Measurements from ENCODE around the gene TNFRSF8. TPM values are rescaled to one million over a fixed set of nuclear protein-coding genes. Genes with fewer than 3 reads are reported as not detected.

TNFRSF8 gene
- total RNA-seq, 1 experiment from 2014 or later = 2.9 TPM

GRCh38 chr1:12152113-12152891, 89.2 kb downstream of the TNFRSF8 start:
- Histone ChIP-seq H2AFZ (ENCODE audit: low read length) (no peak overlapping the region), H4K20me1 (ENCODE audit: control insufficient read depth, insufficient read depth, insufficient read length) (no peaks in the 10 kb centered on the region), H2BK12ac (ENCODE audit: insufficient read length, low read depth, low read length) (no peak overlapping the region), H3K79me1 (ENCODE audit: insufficient read depth, low read depth, low read length, poor library complexity, severe bottlenecking) (no peaks in the 10 kb centered on the region), H2AK5ac (ENCODE audit: insufficient read length, low read length) (no peak overlapping the region), H3K27ac (ENCODE audit: insufficient read length, low read depth, low read length) (no peak overlapping the region), H3K4me1 (ENCODE audit: insufficient read depth, low read length) (no peaks in the 10 kb centered on the region), H3K4me2 (ENCODE audit: insufficient read depth, insufficient read length, low read length) (no peak overlapping the region), H4K8ac (replicated peaks; ENCODE audit: insufficient read length, low read depth, low read length) (no peak overlapping the region), H3K27me3 (ENCODE audit: insufficient read depth, low read length) (no peaks in the 10 kb centered on the region), H3K4ac (ENCODE audit: low read depth, low read length) (no peak overlapping the region), H2BK5ac (ENCODE audit: insufficient read length, low read length) (no peak overlapping the region), H2BK120ac (ENCODE audit: low read depth, low read length, poor library complexity, severe bottlenecking) (no peak overlapping the region), H3K79me2 (ENCODE audit: insufficient read depth, low read length) (no peaks in the 10 kb centered on the region), H3K23me2 (ENCODE audit: insufficient read length, low read depth, low read length, poor library complexity, severe bottlenecking) (no peaks in the 10 kb centered on the region), H3K9me3 (ENCODE audit: control insufficient read depth, low read depth, low read length) (no peaks in the 10 kb centered on the region), H3K23ac (ENCODE audit: insufficient read length, low read depth, low read length) (no peak overlapping the region), H3K14ac (ENCODE audit: insufficient read depth, low read length) (no peak overlapping the region), H4K5ac (ENCODE audit: insufficient read length, low read depth, low read length) (no peak overlapping the region), H2BK15ac (ENCODE audit: low read depth, low read length) (no peak overlapping the region), H3T11ph (ENCODE audit: low read length) (no peak overlapping the region), H3K56ac (ENCODE audit: insufficient read length, low read depth, low read length) (no peak overlapping the region), H3K18ac (ENCODE audit: insufficient read length, low read depth, low read length) (no peak overlapping the region), H4K91ac (ENCODE audit: insufficient read length, low read depth, low read length) (no peak overlapping the region), H2BK20ac (ENCODE audit: low read depth, low read length, poor library complexity, severe bottlenecking) (no peak overlapping the region), H3K9ac (ENCODE audit: extremely low read depth, insufficient read length, low read length) (no peak overlapping the region)
- peaks cover under 1 to 5% of the 10 kb centered on the region in 2 experiments; a peak in 2 of 4 replicates for H3K4me1 Mint-ChIP-seq
- H3K36me3 Mint-ChIP-seq (ENCODE audit: insufficient read depth in 1 of 3, low read depth in 3 of 3) = no peaks in the 10 kb centered on the region
- peaks cover 12% of the 10 kb centered on the region for H3K27me3 Mint-ChIP-seq (ENCODE audit: low read depth)
- no CpG with 5 or more reads among the region's 7 CpGs for WGBS (ENCODE audit: extremely low coverage, insufficient read length, low lambda C conversion rate)
- no peak overlapping the region for H3K4me3 Mint-ChIP-seq
- no peak for TF ChIP-seq CTCF (conservative IDR thresholded peaks at IDR 0.05)
- no peak overlapping the region for H3K27ac Mint-ChIP-seq
- H3K9me3 Mint-ChIP-seq = no peaks in the 10 kb centered on the region; a peak in 1 of 5 replicates
- DNase-seq = no peak
